ENCODE measurements around the gene SCAMP1.

Gene SCAMP1

DNA sequence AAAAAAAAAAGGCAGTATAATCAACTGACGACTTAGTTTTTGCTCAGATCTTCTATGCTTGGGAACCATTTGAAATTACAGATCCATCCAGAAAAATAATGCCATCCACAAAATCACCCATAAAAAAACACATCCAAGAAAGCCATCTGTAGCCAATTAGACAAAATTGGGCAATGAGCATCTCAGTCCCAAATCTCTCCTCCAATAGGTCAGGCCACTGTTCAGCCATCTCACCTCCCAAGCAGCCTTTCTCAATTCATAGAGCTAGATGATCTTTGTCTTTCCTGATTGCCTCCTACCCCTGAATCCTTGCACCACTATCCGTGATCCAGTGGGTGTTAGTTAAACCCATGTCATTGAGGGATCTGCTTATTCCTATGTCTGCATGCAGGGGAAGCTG lies 139.6 kb downstream of the SCAMP1 start:
- no peak overlapping the region for H3K9ac ChIP-seq
- no peak for TF ChIP-seq Cebpa-rat (IDR thresholded peaks at IDR 0.05)
- no peaks in the 10 kb centered on the region for H3K36me3 ChIP-seq
- no peak overlapping the region for H3K27ac ChIP-seq
- H3K27me3 ChIP-seq: no peaks in the 10 kb centered on the region
- no peak overlapping the region for H3K4me3 ChIP-seq
- H4K20me1 ChIP-seq: no peaks in the 10 kb centered on the region
- H3K9me3 ChIP-seq: no peaks in the 10 kb centered on the region
- peaks cover 68% of the 10 kb centered on the region for H3K4me1 ChIP-seq
- H3K4me2 ChIP-seq: no peak overlapping the region

DNA sequence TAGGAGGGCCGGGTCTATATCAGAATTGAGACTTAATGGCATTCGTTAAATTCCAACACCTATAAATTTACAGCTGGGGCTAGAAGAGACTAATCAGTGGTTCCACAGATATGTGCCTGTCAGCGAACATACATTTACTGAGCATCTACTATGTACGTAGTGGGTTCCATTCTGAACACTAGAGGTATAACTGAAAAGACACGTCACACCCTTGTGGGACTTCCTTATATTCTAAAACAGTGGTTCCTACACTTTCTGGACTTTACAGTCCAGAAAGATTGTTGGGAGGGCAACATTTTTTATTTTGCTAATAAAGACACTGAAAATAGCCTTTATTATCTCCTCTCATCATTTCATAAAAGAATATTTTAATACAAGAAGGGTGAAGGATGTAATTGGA lies 140.5 kb downstream of the SCAMP1 start:
- Histone ChIP-seq H3K4me1 (peaks cover 68% of the 10 kb centered on the region), H3K36me3 (no peaks in the 10 kb centered on the region), H3K9ac (no peak overlapping the region), H3K4me2 (peak overlapping the region; percentile 56; the same call in 1 of the 2 replicates), H3K4me3 (no peak overlapping the region), H3K9me3 (no peaks in the 10 kb centered on the region), H3K27me3 (no peaks in the 10 kb centered on the region), H4K20me1 (no peaks in the 10 kb centered on the region), H3K27ac (no peak overlapping the region)
- TF ChIP-seq Cebpa-rat (IDR thresholded peaks at IDR 0.05): no peak

DNA sequence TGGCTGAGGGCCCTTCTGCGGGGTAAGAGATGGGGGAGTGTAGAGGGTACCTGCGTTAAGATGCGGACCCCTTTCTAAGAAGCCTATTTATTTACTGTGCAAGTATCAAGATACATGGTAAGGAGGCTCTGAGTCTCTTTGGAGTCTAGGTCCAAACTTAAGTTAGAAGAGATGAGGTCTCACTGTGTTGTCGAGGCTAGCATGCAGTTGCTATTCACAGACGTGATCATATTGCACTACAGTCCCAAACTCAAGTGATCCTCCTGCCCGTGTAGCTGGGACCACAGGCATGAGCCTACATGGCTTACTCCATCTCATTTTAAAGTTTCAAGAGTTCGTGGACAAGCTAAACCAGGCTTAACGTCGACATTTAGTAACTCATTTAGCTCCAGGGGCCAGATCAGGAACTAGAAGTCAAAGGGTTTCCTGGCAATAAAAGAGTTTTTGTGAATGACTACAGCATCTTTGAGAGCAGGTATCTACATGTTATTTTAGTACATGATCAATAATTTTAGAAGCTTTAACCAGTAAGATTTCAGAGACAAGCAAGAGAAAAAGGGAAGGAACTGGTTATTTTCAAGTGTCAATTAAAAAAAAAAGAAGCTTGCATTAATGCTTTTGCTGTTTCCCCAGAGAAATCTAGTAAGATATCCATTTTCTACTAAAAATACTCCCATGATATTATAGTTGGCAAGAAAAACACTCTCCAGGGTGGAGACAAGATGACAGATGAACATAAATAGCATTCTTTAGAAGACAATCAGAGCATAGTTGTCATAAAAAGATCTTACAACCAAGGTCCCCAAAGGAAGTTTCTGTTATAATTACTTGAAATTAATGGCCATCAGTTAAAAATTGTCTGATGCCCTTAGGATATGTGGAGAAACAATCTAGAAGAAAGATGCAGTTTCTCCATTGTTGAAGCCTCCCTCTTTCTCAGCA lies 141.3 kb downstream of the SCAMP1 start:
- H3K4me2 ChIP-seq: peak overlapping the region; percentile 56

DNA sequence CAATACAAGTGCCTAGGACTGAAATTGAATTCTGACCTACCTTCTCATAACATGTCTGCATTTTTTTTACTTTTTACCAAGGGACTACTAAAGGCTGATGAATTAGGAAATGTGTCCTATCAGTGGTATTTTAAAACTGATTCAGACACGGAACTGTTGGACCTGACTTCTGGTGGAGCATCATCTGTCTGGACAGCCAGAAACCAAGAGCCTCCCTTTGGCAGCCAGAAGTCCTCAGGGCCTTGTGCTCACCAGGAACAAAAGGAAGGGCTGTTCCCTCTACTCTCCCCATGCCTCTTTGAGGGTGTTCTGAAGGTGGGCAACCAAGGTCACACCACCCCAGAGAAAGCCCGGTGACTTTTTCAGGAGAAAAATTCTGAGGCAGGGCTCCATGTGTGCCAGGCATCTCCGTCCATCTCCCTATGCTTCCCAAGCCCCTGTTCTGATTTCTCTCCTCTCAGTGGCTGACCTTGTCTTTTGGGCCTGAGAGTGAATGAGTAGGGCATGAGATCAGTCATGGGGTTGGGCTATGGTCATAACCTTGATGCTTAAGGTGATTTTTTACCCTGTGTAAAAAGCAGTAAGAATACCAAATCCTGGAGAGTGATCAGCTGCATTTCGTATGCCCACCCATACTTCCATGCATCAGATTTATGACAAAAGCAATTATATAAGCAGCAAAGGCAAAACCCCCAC lies 143.7 kb downstream of the SCAMP1 start:
- Histone ChIP-seq H3K27me3 (peaks cover 22% of the 10 kb centered on the region), H4K20me1 (no peaks in the 10 kb centered on the region), H3K27ac (no peak overlapping the region), H3K4me3 (no peak overlapping the region), H3K36me3 (no peaks in the 10 kb centered on the region), H3K4me2 (no peak overlapping the region), H3K9me3 (no peaks in the 10 kb centered on the region), H3K9ac (no peak overlapping the region), H3K4me1 (peaks cover 45% of the 10 kb centered on the region)
- TF ChIP-seq Cebpa-rat (IDR thresholded peaks at IDR 0.05): no peak

More for the DNA sequence above, 141.3 kb downstream of the SCAMP1 start:
- Histone ChIP-seq H3K27ac (no peak overlapping the region), H3K27me3 (no peaks in the 10 kb centered on the region), H3K36me3 (no peaks in the 10 kb centered on the region), H3K9me3 (no peaks in the 10 kb centered on the region), H3K4me3 (no peak overlapping the region), H4K20me1 (no peaks in the 10 kb centered on the region), H3K4me1 (peaks cover 60% of the 10 kb centered on the region), H3K9ac (no peak overlapping the region)
- TF ChIP-seq Cebpa-rat (IDR thresholded peaks at IDR 0.05): no peak

DNA sequence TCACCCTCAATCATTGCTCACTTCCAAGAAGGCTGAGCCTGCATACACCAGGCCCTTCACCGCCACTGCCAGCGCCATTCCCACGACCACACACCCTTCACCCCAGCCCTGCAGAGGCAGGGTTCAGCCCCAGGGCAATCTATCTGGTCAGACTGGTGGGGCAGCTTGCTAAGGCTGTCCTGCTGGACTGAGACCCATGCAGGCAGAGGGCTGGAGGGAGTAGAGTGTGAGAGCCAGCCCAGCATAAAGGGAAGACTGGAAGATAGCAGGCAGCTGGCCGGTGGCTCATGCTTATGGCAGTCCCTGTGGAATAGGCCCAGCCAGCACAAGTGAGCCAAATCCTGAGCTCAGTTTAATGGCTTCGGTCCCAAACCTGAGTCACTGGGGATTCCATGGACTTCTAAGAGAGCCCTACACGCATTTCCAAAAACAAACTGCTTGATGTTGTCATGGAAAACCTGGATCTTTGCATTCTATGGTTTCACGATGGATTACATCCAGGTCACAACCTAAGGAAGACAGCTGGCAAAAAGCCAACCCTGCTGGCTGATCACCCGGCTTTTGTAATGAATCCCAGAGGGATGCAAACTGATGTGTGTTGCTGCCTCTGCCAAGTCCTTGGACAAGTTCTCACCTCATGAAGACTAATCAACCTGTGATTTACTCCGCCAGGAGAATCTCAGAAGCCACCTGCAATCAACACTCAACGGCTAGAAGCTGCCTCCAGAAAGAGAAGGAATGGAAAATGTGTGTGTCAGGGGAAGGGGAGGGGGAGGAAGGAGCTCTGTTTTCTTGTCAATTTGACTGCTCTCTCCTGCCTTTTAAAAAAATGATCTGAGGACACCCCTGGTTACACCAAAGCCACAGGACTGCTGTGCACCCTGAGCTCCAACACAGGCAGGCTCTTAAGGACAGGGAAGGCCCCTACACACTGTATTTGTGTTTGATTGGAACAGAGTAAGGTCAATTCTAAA lies 144.6 kb downstream of the SCAMP1 start:
- no peak overlapping the region for H3K27ac ChIP-seq
- TF ChIP-seq Cebpa-rat (IDR thresholded peaks at IDR 0.05): no peak
- no peaks in the 10 kb centered on the region for H4K20me1 ChIP-seq
- H3K27me3 ChIP-seq: peaks cover 31% of the 10 kb centered on the region
- peaks cover 54% of the 10 kb centered on the region for H3K4me1 ChIP-seq
- H3K4me3 ChIP-seq: no peak overlapping the region
- H3K36me3 ChIP-seq: no peaks in the 10 kb centered on the region
- H3K4me2 ChIP-seq: peak overlapping the region; percentile 33
- no peak overlapping the region for H3K9ac ChIP-seq
- no peaks in the 10 kb centered on the region for H3K9me3 ChIP-seq

DNA sequence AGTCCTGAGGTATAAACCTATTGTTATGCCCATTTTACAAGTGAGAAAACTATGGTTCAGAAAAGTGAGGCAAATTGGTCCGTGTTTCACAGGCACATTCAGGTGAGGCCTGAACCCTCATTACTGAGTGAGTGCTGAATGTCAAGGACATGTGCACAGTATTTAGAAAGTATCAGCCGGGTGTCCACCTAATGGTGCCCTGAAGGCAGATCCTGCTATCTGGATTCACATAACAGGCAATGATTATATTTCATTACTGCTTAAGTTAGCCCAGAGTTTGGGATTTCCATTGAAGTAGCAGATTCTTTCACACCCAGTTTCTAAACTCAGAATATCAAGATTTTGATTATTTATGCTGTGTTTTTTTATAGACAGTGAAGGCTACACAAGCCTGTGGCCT lies 145.4 kb downstream of the SCAMP1 start:
- H3K36me3 ChIP-seq: no peaks in the 10 kb centered on the region
- no peaks in the 10 kb centered on the region for H4K20me1 ChIP-seq
- H3K27me3 ChIP-seq: peaks cover 40% of the 10 kb centered on the region
- no peak for TF ChIP-seq Cebpa-rat (IDR thresholded peaks at IDR 0.05)
- peaks cover 62% of the 10 kb centered on the region for H3K4me1 ChIP-seq
- H3K4me3 ChIP-seq: no peak overlapping the region
- H3K9ac ChIP-seq: no peak overlapping the region
- no peak overlapping the region for H3K27ac ChIP-seq
- H3K9me3 ChIP-seq: no peaks in the 10 kb centered on the region
- H3K4me2 ChIP-seq: no peak overlapping the region

DNA sequence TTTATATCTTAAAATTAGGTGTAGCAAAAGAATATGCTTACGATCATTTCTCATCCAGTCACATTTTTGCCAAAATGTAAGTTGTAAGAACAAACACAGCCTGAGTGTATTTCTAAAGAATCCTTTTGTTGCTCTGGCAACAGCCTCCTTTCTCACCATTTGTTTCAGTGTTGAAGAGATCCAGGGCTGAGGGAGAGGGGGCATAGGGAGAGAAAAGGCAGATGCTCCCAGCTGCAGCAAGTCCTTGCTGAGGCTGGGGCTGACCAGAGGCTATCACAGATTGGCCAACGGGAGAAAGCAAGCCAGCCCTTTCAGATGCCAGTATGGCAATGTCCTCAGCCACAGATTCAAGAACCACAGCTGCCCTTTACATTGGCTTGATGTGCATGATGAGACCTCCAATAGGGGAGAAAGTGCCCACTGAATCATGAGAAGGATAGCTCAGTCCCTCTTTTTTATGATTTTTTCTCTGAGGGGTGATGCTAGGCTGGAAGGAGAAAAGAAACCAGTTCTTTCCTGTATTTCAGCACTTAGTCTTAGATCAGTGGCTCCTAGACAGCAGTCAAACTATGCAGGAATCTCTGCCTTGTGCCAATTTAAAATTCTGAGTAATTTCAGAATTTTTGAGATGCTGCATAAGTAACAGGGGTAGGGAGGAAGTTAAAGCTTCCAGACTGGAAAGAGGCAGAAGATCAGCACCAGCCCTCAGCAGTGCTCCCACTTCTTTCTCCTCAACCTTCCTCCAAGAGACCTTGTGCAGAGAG lies 146.0 kb downstream of the SCAMP1 start:
- H3K27ac ChIP-seq: no peak overlapping the region
- H3K9ac ChIP-seq: no peak overlapping the region
- no peak overlapping the region for H3K4me3 ChIP-seq
- H3K4me1 ChIP-seq: peaks cover 62% of the 10 kb centered on the region
- H3K36me3 ChIP-seq: no peaks in the 10 kb centered on the region
- no peaks in the 10 kb centered on the region for H4K20me1 ChIP-seq
- H3K27me3 ChIP-seq: peaks cover 45% of the 10 kb centered on the region
- H3K9me3 ChIP-seq: no peaks in the 10 kb centered on the region
- H3K4me2 ChIP-seq: no peak overlapping the region
- TF ChIP-seq Cebpa-rat (IDR thresholded peaks at IDR 0.05): no peak

DNA sequence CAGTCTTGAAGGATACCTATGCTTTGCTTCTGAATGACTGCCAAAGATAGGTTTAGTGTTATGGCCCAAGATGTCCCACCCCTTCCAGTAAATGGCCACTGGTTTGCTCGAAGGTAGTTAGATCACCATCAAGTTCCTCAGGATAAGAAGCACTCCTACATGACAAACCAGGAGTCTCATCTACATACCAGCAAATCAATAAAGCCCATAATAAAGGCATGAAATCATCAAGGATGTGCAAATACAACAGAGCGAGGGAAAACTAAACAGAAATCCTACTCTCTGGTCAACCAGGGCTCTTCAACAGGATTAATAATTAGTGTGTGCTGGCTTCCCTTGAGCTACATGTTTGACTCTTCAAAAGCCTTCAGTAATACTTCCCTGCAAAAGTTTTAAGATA lies 147.1 kb downstream of the SCAMP1 start:
- TF ChIP-seq Cebpa-rat (IDR thresholded peaks at IDR 0.05): no peak
- Histone ChIP-seq H3K27ac (no peak overlapping the region), H3K9me3 (no peaks in the 10 kb centered on the region), H3K9ac (no peak overlapping the region), H3K4me2 (no peak overlapping the region), H4K20me1 (no peaks in the 10 kb centered on the region), H3K4me3 (no peak overlapping the region), H3K36me3 (no peaks in the 10 kb centered on the region), H3K4me1 (peaks cover 58% of the 10 kb centered on the region), H3K27me3 (peaks cover 50% of the 10 kb centered on the region)
